ENCODE measurements around the gene D2HGDH.
A peak's percentile ranks its signal among the peaks of the same experiment; 100 is the strongest.
"Not testable (repeated sequence)": the region's sequence is repeated elsewhere in the genome, so short reads cannot be mapped to it uniquely, and the experiment has no call there.

Gene D2HGDH

GRCh38 chr2:241796610-241797138 is 62.2 kb downstream of the D2HGDH start:
- no peak for DNase-seq

DNA sequence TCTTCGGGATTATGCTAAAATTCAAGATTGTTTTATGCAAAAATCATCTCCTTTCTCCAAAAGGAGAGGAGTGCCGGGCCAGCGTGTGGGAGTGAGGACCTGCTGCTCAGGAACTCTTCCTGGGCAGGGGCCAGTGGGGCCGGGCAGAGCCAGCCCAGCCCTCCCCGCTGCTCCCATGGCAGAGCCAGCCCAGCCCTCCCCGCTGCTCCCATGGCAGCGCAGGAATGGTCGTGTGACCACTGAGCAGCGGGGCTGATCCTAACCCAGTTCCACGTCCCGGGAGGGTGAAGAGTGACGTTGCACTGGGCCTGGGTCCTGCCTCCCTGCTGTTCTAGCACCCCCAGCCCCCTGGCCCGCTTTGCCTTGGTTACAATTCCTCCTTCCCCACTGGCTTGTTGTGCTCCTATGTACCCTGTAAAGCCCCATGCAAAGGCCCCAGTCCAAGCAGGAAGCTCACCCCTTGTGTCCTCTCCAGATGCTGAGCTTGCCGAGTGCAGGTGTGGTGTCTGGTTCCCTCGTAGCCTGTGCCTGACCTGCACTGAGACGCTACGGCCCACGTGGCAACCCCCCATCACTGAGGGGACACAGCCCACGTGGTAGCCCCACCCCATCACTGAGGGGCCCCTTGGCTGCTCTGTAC is 63.1 kb downstream of the D2HGDH start:
- DNase-seq = no peak

DNA sequence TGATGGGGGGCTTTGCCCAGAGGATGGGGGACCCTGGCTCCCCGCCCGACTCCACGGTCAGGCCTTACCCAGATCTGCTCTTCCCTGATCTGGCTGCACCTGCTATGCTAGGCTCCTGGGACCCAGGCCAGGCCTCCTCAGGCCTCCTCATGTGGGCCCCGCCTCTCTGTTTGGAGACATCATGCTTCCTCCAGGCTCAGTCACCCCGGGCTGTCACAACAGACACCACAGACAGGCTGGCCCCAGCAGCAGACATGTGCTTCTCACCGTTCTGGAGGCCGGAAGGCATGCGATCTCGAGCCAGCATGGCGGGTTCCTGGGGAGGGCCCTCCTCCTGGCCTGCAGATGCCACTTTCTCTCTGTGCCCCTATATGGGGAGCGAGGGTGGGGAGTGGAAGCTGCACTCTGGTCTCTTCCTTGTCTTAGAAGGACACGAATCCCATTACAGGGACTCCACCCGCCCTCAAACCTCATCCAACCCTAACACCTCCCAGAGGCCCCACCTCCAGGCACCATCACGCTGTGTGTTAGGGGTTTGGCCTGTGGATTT is 63.7 kb downstream of the D2HGDH start:
- DNase-seq = no peak

DNA sequence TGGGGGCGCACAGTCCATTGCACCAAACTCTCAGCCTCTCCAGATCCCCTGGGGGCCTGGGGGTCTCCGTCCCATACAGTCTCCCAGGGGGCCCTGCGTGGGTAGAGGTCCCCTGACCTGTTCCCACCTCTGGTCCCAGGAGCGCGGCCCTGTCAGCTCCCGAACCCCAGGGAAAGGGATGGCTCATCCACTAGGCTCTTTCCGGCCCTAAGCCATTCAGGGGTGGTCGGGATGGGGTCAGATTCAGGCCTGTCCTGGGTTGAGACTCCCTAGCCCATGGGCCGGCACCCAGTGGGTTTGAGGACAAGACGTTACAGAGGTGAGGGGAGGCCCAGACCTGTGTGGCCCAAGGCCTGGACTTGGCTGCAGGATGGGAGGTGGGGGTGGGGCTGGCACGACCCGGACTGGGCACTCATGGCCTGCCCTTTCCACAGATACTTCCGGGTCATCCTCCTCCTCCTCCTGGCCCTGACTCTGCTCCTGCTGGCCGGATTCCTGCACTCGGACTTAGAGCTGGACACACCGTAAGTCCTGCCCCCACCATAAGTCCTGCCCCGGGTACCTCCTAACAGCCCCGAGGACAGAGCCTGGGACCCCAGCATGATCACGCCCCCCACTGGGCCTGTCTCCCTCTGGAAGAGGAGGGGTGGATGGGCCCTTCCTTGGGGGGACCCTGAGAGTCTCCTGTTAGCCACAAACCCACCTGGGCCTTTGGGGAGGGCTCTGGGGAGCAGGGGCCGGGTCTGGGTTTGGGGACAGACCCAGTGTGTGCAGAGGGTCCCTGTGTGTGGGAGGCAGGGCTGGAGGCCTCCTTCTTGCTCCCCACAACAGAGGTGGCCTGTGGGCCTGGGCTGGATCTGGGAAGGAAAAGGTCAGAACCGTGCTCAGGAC is 64.4 kb downstream of the D2HGDH start:
- DNase-seq = no peak

DNA sequence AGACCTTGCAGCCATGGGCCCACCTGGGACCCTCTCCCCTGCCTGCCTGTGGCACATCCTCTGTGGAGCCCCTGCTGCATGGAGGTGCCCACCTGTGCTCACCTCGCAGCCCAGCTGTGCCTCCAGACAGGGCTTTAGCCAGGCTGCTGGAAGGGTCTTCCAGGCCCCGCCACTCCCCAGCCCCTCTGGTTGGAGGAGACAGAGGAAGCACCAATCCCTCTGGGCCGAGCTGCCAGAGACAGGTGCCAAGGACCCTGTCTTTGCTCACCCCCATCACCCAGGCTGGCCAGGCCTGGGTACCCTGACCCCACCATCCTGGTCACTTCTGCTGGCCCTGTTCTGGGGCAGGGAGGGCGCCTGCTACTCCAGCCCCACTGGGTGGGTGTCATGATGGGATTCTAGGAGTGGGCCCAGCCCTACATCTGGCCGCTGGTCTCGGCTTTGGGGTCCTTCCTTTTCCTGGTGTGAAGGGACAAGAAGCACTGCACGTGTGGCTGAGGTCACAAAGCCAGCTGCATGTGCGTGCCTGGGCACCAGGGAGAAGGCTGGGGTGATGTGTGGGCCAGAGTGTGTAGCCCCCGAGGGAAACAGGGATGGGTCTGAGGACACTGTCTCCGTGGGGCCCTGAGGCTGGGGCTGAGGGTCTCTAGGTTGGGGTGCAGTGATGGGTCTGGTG is 65.2 kb downstream of the D2HGDH start:
- no peak for DNase-seq

DNA sequence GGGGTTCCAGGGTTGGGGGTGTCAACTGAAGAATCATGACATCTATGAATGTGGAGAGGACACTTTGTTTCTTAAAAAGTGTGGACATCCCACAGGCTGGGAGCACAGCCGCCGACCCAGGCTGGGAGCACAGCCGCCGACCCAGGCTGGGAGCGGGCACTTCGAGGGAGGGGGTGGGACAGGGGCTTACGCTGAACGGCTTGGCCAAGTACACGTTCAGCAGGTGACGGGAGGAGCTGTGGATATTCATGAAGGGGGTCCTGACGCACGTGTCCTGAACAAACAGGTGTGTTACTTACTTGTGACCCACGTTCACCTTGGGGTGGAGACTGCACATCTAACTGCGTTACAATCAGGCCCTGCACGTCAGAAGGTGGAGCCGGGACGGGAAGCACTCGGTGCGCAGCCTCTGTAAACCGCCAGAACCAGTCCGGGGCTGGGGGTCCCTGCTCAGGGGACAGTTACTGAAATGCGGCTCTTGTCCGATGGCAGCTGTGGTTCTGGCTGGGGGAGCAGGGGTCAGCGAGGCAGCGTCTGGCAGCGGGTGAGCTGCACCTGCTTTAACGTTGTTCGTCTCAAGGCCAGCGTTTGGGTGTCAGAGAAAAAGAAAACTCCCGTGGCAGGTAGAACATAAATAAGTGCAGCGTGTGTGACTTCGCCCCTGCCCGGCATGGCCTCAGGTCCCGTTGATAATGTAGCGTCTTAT is 65.9 kb downstream of the D2HGDH start:
- DNase-seq = not testable (repeated sequence)

- no peak for DNase-seq
Measured at GRCh38 chr2:241801611-241802420, 67.4 kb downstream of the D2HGDH start.

DNA sequence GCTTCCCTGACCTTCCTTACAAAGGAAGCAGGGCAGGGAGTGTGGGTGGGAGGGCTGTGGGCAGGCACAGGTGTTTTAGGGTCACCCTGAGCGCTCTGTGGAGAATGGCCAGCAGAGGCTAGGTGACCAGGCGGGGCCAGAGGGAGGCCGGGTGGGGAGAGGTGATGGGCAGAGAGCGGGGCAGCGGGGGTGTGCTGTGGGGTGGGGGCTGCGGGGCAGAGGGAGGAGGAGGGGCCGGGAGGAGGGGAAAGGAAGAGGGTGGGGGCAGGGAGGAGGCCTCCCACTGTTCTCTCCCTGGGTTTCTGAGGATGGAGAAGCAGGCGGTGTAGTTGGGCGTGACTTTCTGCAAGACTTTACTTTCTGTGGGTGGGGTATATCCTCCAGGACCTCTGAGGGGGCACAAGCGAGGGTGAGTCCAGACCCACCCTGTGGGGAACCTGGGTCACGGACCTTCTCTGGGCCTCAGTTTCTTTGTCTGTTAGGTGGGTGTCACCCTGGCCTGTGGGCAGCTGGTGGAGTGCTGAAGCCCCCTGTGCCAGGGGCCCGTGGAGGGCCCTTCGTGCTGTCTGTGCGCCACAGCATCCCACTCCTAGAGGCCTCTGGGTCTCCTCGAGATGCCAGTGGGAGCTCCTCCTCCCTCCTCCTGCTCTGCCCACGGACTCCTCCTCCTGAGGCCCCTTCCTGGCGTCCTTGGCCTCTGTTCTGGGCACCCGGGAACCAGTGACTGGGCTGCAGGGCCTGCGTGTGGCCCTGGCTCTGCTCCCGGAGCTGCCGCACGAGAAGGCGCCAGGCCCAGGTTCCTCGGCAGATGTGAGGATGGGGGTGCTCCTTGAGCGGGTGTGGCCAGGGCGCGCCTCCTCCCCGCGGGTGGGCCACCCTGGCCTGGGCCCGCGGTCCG is 68.2 kb downstream of the D2HGDH start:
- DNase-seq = no peak

DNA sequence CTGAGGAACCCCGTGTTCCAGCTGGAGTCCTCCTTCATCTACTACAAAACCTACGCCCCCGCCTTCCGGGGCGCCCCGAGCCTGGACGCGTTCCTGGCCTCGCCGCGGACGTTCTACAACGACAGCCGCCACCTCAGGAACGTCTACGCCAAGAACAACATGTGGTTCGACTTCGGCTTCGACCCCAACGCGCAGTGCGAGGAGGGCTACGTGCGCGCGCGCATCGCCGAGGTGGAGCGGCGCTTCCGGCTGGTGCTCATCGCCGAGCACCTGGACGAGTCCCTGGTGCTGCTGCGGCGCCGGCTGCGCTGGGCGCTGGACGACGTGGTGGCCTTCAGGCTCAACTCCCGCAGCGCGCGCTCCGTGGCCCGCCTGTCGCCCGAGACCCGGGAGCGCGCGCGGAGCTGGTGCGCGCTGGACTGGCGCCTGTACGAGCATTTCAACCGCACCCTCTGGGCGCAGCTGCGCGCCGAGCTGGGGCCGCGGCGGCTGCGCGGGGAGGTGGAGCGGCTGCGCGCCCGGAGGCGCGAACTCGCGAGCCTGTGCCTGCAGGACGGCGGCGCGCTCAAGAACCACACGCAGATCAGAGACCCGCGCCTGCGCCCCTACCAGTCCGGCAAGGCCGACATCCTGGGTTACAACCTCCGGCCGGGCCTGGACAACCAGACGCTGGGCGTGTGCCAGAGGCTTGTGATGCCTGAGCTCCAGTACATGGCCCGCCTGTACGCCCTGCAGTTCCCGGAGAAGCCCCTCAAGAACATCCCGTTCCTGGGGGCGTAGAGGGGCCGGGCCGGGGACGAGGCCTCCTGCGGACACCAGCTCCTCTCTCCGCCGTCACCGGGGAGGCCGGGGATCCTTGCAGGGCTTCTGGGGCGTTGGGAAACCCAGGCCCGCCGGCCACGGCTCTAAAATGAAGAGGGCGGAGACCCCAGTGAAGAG is 69.2 kb downstream of the D2HGDH start:
- peak; percentile 82 for DNase-seq

DNA sequence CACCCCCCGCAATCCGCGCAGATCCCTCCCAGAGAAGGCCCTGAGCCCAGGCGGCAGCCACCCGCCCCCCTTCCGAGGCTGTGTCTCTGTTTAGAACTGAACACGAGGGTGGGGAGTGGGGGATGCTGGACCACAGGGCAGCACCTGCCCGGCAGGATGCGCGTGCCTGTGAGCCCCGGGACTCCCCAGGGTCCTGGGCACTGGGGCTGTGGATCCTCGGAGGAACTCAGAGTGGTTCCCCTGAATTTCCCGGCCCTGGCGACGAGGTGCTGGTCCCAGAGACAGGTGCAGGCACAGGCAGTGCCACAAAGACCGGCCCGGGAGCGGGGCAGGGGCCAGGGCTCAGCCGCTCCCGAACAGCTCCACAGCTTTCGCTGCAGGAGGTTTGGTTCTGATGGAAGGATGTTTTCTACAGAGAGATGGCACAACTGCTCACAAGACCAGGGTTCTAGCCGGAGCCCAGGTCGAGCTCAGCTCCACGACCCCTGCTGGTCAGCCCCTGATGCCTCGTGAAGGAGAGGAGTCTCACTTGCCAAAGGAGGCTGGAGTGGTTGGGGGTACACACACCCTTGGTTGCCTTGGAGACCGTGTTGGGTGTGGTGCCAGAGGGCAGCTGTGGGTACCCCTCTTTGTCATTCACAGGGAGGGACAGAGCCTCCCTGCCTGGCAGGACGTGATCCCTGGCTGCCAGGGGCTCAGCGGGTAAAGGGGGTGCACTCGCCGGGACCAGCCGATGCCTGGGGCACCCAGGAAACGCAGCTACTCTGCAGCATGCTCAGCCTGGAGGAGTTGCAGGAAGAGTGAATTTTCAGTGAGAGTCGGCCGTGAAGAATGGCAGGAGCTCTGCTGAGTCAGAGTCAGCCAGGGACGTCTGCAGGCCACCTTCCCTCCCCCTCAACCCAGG is 70.1 kb downstream of the D2HGDH start:
- DNase-seq = no peak

DNA sequence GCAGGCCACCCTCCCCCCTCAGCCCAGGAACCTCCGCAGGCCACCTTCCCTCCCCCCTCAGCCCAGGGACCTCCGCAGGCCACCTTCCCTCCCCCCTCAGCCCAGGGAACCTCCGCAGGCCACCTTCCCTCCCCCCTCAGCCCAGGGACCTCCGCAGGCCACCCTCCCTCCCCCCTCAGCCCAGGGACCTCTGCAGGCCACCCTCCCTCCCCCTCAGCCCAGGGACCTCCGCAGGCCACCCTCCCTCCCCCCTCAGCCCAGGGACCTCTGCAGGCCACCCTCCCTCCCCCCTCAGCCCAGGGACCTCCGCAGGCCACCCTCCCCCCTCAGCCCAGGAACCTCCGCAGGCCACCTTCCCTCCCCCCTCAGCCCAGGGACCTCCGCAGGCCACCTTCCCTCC is 71.8 kb downstream of the D2HGDH start:
- DNase-seq = not testable (repeated sequence)

GRCh38 chr2:241808051-241808720 is 73.8 kb downstream of the D2HGDH start:
- DNase-seq = no peak

DNA sequence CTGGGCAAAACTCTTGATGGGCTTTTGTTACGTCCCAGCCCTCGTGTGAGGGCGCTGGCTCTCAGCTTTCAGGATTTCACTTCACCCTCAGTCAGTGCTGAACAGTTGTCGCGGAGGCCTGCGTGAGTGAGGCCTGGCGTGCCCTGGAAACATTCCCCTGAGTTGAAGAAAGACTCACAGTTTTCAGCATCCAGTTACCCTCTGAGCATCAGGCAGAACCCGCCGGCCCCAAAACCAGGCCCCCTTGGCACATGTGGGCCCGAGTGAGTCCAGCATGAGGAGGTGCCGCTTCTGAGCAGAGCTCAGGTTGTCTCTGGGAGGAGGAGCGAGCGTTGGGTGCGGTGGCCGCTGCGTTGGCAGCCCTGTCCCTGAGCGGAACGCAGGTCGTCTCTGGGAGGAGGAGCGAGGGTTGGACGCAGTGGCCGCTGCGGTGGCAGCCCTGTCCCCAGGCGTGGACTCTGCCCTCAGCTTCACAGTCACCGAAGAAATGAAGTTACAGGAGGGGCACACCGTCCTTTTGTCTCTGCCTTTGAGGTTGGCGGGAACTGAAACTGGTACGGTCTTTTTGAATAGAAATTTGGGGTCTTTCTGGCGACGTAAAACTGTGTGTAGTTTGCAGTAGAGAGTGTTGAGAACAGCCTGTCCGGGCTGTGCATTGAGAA is 74.4 kb downstream of the D2HGDH start, which contains the start of gene NEU4:
TSS of gene NEU4 (plus strand) at position 473 of the 662 bp plus-strand sequence. CDS start 5,292 bp downstream, outside the sequence.
- DNase-seq = no peak

GRCh38 chr2:241809383-241810306 is 75.2 kb downstream of the D2HGDH start:
- no peak for DNase-seq

- DNase-seq = no peak
Measured at GRCh38 chr2:241810307-241811200, 76.1 kb downstream of the D2HGDH start.
